H1 (cell line): ENCODE results near the gene CDK5. TPM values are rescaled to one million over a fixed set of nuclear protein-coding genes. Genes with fewer than 3 reads are reported as not detected.

Source experiments
- SUZ12 ChIP-seq: fragments of 200-600 bp; sonication (generic); IDR thresholded peaks from 2 replicates; pipeline ENCODE4 v1.6.1; 2012; ENCODE audit warnings: mild to moderate bottlenecking, inconsistent platforms, low read length, moderate library complexity, mixed read lengths
- polyA plus RNA-seq, 7 experiments: library from polyadenylated mRNA; depleted of rRNA in 3 of 7; stranded (reverse) in 5 of 7; unstranded in 2 of 7; fragments of >200 nt in 5 of 7; fragments of 200-250 nt in 2 of 7; gene quantifications; 1 replicate in 5 of 7; 2 replicates in 1 of 7; 4 replicates in 1 of 7; pipeline versions ENCODE4 v1.2.1 to v1.2.3, GENCODE V29; 2011 to 2013; ENCODE audit warnings: missing spikeins in 2 of 7, mixed read lengths in 2 of 7
- total RNA-seq: library from RNA; stranded (reverse); fragmentation: NEBNext Ultra II Directional; extraction: Animal tissue kit (Norgen Biotek cat#: 25700); gene quantifications from 2 replicates; pipeline ENCODE4 v1.2.1, GENCODE V29; 2021
- TF ChIP-seq, protein P1 (sequence below): IDR thresholded peaks from 2 replicates; pipeline ENCODE4 v1.6.1; 2012; ENCODE audit warnings: low read length, inconsistent platforms

CDK5 gene
- total and polyA plus RNA-seq, 2 of the 8 experiments (the other 6 are each of a cell fraction or from before 2014, with no cell fraction given): 22.8 to 37.2 TPM

DNA sequence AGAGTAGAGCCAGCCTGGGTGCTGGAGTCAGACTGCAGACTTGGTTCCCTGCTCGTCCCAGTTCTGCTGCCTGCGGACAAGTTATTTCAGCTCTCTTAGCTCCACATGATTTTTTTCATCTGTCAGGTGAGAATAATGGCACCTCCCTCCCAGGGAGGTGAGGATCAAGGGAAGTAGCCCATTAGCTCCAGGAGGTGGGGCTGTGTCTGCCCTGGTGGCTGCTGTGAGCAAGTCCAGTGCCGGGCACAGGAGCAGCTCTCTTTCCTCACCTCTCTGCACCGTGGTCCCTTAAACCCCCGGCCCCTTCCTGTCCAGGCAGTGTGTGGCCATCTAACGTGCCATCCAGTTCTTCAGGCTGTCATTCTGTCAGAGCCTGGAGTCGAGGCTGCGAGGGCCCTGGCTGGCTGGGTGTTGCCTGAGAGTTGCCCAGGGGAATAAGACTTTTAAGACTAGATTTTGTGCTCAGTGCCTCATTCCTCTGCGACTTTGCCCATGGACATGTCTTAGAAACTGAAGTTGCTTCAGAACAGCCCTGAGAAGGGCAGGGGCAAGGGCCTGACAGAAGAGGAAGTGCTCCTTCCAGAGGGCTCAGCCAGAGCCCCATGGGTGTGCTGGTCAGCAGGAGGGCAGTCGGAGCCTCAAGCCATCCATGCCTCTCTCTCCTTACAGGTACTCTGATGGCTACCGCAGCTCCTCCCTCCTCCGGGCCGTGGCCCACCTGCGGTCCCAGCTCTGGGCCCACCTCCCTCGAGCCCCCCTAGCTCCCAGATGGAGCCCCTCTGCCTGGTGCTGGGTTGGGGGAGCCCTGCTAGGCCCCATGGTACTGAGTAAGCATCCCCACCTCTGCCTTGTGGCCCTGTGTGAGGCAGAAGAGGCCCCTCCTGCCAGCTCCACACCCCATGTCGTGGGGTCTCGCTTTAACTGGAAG is 24.5 kb downstream of the CDK5 start (continued):
- TF ChIP-seq SUZ12: no peak
- TF ChIP-seq, protein P1, sequence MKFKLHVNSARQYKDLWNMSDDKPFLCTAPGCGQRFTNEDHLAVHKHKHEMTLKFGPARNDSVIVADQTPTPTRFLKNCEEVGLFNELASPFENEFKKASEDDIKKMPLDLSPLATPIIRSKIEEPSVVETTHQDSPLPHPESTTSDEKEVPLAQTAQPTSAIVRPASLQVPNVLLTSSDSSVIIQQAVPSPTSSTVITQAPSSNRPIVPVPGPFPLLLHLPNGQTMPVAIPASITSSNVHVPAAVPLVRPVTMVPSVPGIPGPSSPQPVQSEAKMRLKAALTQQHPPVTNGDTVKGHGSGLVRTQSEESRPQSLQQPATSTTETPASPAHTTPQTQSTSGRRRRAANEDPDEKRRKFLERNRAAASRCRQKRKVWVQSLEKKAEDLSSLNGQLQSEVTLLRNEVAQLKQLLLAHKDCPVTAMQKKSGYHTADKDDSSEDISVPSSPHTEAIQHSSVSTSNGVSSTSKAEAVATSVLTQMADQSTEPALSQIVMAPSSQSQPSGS: no peak
